Mesendoderm (in vitro differentiated cells): ENCODE data around the gene KLKB1. TPM values are rescaled to one million over a fixed set of nuclear protein-coding genes. Genes with fewer than 3 reads are reported as not detected.

Experiments used
- DNase-seq: peaks from one replicate; pipeline ENCODE4 v3.0.0; 2013
- H2AK5ac ChIP-seq: 2 replicates; pipeline ENCODE4 v1.6.1; 2013; ENCODE audit warnings: low read length, inconsistent platforms
- H2BK120ac ChIP-seq: 2 replicates; pipeline ENCODE4 v1.6.1; 2013; ENCODE audit warnings: low read depth, mild to moderate bottlenecking, low read length, moderate library complexity, mixed read lengths
- H2BK15ac ChIP-seq: replicated peaks from 2 replicates; pipeline ENCODE4 v1.6.1; 2013; ENCODE audit warnings: low read depth, mild to moderate bottlenecking, moderate library complexity
- H2BK5ac ChIP-seq: 2 replicates; pipeline ENCODE4 v1.6.1; 2013; ENCODE audit warnings: low read length, inconsistent platforms
- H3K18ac ChIP-seq: 2 replicates; pipeline ENCODE4 v1.6.1; 2013; ENCODE audit warnings: mild to moderate bottlenecking, low read length, mixed read lengths
- H3K23ac ChIP-seq: one replicate; pipeline ENCODE4 v1.6.1; 2013; ENCODE audit warnings: low read length
- H3K27ac ChIP-seq: 2 replicates; pipeline ENCODE4 v1.5.1; 2013; ENCODE audit warnings: low read depth, mild to moderate bottlenecking, inconsistent platforms, low read length, moderate library complexity
- H3K27me3 ChIP-seq: 2 replicates; pipeline ENCODE4 v1.6.1; 2013; ENCODE audit warnings: low read length, control low read depth, mild to moderate bottlenecking, inconsistent platforms; ENCODE audit not compliant: insufficient read depth, poor library complexity
- H3K36me3 ChIP-seq: 2 replicates; pipeline ENCODE4 v1.6.1; 2013; ENCODE audit warnings: low read length, inconsistent platforms; ENCODE audit not compliant: control insufficient read depth, insufficient read depth
- H3K4ac ChIP-seq: one replicate; pipeline ENCODE4 v1.6.1; 2013; ENCODE audit warnings: low read depth, mild to moderate bottlenecking, low read length, moderate library complexity
- H3K4me1 ChIP-seq: 2 replicates; pipeline ENCODE4 v1.6.1; 2013; ENCODE audit warnings: low read depth, low read length, inconsistent platforms; ENCODE audit not compliant: control insufficient read depth
- H3K4me2 ChIP-seq: 2 replicates; pipeline ENCODE4 v1.6.1; 2013; ENCODE audit warnings: low read length
- H3K4me3 ChIP-seq: 2 replicates; pipeline ENCODE4 v1.5.1; 2013; ENCODE audit warnings: mild to moderate bottlenecking, low read length
- H3K56ac ChIP-seq: one replicate; pipeline ENCODE4 v1.6.1; 2013; ENCODE audit warnings: low read length
- H3K79me1 ChIP-seq: 2 replicates; pipeline ENCODE4 v1.6.1; 2013; ENCODE audit warnings: low read length, inconsistent platforms
- H3K79me2 ChIP-seq: 2 replicates; pipeline ENCODE4 v1.6.1; 2013; ENCODE audit warnings: mild to moderate bottlenecking, low read length; ENCODE audit not compliant: control insufficient read depth, insufficient read depth
- H3K9ac ChIP-seq: 2 replicates; pipeline ENCODE4 v1.6.1; 2013; ENCODE audit warnings: low read length, inconsistent platforms
- H4K5ac ChIP-seq: one replicate; pipeline ENCODE4 v1.6.1; 2013; ENCODE audit warnings: low read length
- H4K8ac ChIP-seq: one replicate; pipeline ENCODE4 v1.6.1; 2013; ENCODE audit warnings: low read depth, mild to moderate bottlenecking, control low read depth, low read length, moderate library complexity
- WGBS: extraction: QIAGEN DNeasy Blood & Tissue Kit; methylation state at CpG from one replicate; pipeline ENCODE4 v1.1.7; 2013; ENCODE audit warnings: low lambda C conversion rate, missing lambda C conversion rate; ENCODE audit not compliant: insufficient coverage; ENCODE audit errors: extremely low coverage; 5-methylcytosine and 5-hydroxymethylcytosine counted together
- polyA plus RNA-seq, 2 experiments: library from polyadenylated mRNA; stranded (reverse); fragments of 200-250 nt; gene quantifications; one replicate each; pipeline ENCODE4 v1.2.3, GENCODE V29; 2013

KLKB1 gene
- polyA plus RNA-seq (2013, experiment 1 of 2), result 9.3 TPM
- polyA plus RNA-seq (2013, experiment 2 of 2), result 9.3 TPM

DNA sequence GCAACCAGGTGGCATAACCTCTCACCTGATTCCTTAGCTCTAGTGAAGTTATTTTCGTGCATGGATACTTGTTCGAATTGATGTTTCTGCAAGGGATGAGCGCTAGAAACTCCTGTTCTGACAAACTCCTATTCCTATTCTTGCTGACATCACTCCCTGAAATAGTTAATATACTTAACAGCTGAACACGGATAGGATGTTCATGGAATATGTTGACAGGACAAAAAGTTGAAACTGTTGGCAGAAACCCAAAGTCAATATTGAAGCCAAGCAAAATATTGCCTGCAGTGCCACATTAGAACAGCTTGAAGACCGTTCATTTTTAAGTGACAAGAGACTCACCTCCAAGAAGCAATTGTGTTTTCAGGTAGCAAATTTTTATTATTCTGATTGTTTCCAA lies at the start of gene KLKB1:
Gene KLKB1, plus strand, starts transcription at position 287 of the 400 bp plus-strand sequence. CDS start 689 bp downstream, outside the sequence.
- Histone ChIP-seq H3K4me2 (no peak within 1 kb of the TSS), H3K18ac (no peak within 1 kb of the TSS), H2BK15ac (no peak within 1 kb of the TSS), H3K9ac (no peak within 1 kb of the TSS), H3K79me2 (no peaks in the 10 kb centered on the region), H3K79me1 (no peaks in the 10 kb centered on the region), H4K5ac (no peak within 1 kb of the TSS), H4K8ac (no peak within 1 kb of the TSS), H3K36me3 (no peaks in the 10 kb centered on the region), H3K4ac (no peak within 1 kb of the TSS), H2BK120ac (no peak within 1 kb of the TSS), H3K4me3 (no peak within 1 kb of the TSS), H3K27ac (no peak within 1 kb of the TSS), H2AK5ac (no peak within 1 kb of the TSS), H3K56ac (no peak within 1 kb of the TSS), H3K27me3 (no peaks in the 10 kb centered on the region), H2BK5ac (no peak within 1 kb of the TSS), H3K4me1 (peaks cover 2% of the 10 kb centered on the region), H3K23ac (no peak within 1 kb of the TSS)
- no CpG with 5 or more reads among the region's 5 CpGs for WGBS
- no peak for DNase-seq

DNA sequence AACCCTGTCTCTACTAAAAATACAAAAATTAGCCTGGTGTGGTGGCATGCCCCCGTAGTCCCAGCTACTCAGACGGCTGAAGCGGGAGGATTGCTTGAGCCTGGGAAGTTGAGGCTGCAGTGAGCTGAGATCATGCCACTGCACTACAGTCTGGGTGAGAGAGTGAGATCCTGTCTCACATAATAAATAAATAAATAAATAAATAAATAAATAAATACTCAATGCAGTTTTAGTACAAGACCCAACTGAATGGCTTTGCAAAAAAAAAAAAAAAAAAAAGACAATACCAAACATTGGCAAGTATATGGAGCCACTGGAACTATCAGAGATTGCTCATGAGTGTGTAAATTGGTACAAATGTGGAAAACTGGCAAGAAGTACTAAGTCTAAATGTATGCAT lies 39.2 kb upstream of the KLKB1 start:
- H3K79me2 ChIP-seq, result no peaks in the 10 kb centered on the region
- no peaks in the 10 kb centered on the region for H3K36me3 ChIP-seq
- no peak overlapping the region for H2BK120ac ChIP-seq
- H2AK5ac ChIP-seq, result no peak overlapping the region
- no peak overlapping the region for H3K4ac ChIP-seq
- H3K4me2 ChIP-seq, result no peak overlapping the region
- no peak overlapping the region for H3K18ac ChIP-seq
- no peak overlapping the region for H2BK5ac ChIP-seq
- no peak overlapping the region for H4K5ac ChIP-seq
- H3K27me3 ChIP-seq, result no peaks in the 10 kb centered on the region
- H3K9ac ChIP-seq, result no peak overlapping the region
- no peak overlapping the region for H2BK15ac ChIP-seq
- H4K8ac ChIP-seq, result no peak overlapping the region
- no CpG with 5 or more reads among the region's 3 CpGs for WGBS
- H3K27ac ChIP-seq, result no peak overlapping the region
- H3K4me3 ChIP-seq, result no peak overlapping the region
- H3K56ac ChIP-seq, result no peak overlapping the region
- no peaks in the 10 kb centered on the region for H3K4me1 ChIP-seq
- H3K23ac ChIP-seq, result no peak overlapping the region
- H3K79me1 ChIP-seq, result no peaks in the 10 kb centered on the region
- DNase-seq, result no peak

DNA sequence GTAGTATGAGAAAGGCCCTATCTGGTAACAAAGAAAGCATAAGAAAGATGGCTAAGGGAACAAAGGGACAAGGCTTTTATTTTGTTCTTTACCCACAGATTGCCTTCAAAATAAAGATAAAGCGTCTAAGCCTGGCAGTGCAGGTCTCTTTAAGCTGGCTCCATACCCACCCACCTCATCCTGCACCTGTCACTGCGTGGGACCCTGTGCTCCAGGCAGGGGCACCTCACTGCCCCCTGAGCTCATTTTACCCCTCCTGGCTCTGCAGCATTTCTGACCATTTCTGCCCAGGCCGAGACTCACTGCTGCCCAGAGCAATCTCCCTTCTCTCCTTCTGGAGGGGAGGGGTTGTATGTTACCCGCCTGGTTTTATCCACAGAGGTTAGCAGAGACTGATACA lies 37.7 kb upstream of the KLKB1 start:
- Histone ChIP-seq H3K36me3 (no peaks in the 10 kb centered on the region), H4K5ac (no peak overlapping the region), H2BK15ac (no peak overlapping the region), H3K27me3 (no peaks in the 10 kb centered on the region), H2BK5ac (no peak overlapping the region), H3K18ac (no peak overlapping the region), H3K79me1 (no peaks in the 10 kb centered on the region), H3K79me2 (no peaks in the 10 kb centered on the region), H4K8ac (no peak overlapping the region), H3K56ac (no peak overlapping the region), H3K4me2 (no peak overlapping the region), H3K4me3 (no peak overlapping the region), H2BK120ac (no peak overlapping the region), H3K23ac (no peak overlapping the region), H3K4ac (no peak overlapping the region), H2AK5ac (no peak overlapping the region), H3K4me1 (no peaks in the 10 kb centered on the region), H3K9ac (no peak overlapping the region), H3K27ac (no peak overlapping the region)
- DNase-seq, result no peak
- WGBS, result no CpG with 5 or more reads among the region's 4 CpGs

DNA sequence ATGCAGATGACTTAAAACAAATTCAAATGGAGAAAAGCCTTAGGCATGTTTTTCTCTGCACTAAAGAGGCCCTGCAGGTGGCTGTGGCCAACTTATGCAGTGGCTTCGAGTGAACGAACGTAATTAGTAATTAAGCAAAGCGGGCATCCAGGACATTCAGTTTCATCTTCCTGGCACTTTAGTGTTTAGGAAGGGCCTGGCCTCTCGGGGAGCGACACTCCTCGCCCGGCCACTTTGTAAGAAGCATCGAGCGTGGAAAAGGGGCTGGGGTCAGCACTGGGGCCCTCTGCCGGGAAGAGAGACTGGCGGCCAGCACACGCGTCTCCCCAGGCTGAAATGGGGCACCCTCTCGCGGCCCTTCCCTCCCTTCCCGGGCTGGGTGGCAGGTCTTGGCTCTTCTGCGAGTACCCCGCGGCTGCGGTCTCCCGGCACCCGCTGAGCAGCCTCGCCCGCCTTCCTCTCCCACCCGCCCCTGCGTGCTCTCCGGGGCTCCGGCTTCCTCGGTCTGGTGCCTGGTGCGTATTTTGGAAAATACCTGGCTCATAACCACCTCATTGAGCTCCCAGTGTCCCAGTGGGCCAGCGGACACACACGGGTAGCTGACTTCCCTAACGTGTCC lies 36.6 kb upstream of the KLKB1 start:
- Histone ChIP-seq H3K18ac (peak overlapping the region; percentile 82), H3K4ac (no peak overlapping the region)
- no CpG with 5 or more reads among the region's 34 CpGs for WGBS

DNA sequence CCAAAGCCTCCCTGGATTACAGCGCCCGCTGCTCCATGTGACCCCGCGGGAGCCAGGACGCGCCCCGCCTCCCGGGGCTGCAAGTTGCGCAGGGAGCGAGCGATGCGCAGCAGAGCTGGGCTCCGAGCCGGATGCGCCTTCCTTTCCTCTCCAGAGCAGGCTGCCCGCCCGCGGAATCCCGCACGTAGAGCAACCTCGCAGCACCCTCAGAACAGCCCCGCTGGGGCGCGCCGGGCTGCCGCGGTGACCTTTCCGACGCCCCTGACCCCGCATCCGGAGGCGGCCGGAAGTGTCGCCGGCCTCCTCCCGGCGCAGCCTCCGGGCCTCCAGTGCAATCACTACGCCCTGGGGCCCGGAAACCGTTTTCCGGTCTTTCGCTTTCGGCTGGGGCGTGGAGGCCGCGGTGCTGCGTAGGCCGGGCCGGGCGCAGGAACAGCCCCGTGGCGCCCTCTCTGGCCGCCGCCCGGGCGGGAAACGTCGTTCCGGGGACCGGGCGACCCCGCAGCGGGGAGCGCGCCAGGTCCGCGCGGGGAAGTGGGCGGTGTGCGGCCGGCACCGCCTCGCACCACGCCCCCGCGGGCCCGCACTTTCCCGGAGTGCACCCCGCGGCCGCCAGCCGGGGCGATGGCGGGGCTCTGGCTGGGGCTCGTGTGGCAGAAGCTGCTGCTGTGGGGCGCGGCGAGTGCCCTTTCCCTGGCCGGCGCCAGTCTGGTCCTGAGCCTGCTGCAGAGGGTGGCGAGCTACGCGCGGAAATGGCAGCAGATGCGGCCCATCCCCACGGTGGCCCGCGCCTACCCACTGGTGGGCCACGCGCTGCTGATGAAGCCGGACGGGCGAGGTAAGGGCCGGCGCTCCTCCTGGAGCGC lies 35.9 kb upstream of the KLKB1 start, which contains the start of gene CYP4V2:
Gene CYP4V2, plus strand, starts transcription at position 368 of the 866 bp plus-strand sequence. Its CDS starts 257 bp downstream, at position 625.
- peak within 1 kb of the TSS; percentile 90 for H3K4me2 ChIP-seq
- no peaks in the 10 kb centered on the region for H3K4me1 ChIP-seq

More for the DNA sequence above, 36.6 kb upstream of the KLKB1 start:
- Histone ChIP-seq H3K4me2 (peak overlapping the region; percentile 85), H4K5ac (no peak overlapping the region), H2BK15ac (no peak overlapping the region), H4K8ac (no peak overlapping the region), H3K27ac (peak overlapping the region; percentile 87), H3K36me3 (no peaks in the 10 kb centered on the region), H2BK120ac (no peak overlapping the region), H3K4me1 (no peaks in the 10 kb centered on the region), H2BK5ac (no peak overlapping the region), H2AK5ac (no peak overlapping the region), H3K79me1 (no peaks in the 10 kb centered on the region), H3K23ac (no peak overlapping the region), H3K79me2 (no peaks in the 10 kb centered on the region), H3K9ac (peak overlapping the region; percentile 87), H3K56ac (peak overlapping the region; percentile 96), H3K4me3 (peak overlapping the region; percentile 72), H3K27me3 (no peaks in the 10 kb centered on the region)
- DNase-seq, result peak; percentile 33

More for the DNA sequence above, 35.9 kb upstream of the KLKB1 start, which contains the start of gene CYP4V2:
- Histone ChIP-seq H4K5ac (no peak within 1 kb of the TSS), H2BK5ac (peak within 1 kb of the TSS; percentile 31), H3K27ac (peak within 1 kb of the TSS; percentile 87), H3K4ac (no peak within 1 kb of the TSS), H3K56ac (peak within 1 kb of the TSS; percentile 96), H4K8ac (no peak within 1 kb of the TSS), H2BK120ac (no peak within 1 kb of the TSS), H3K36me3 (no peaks in the 10 kb centered on the region), H3K79me1 (no peaks in the 10 kb centered on the region), H2AK5ac (no peak within 1 kb of the TSS), H3K79me2 (no peaks in the 10 kb centered on the region), H3K23ac (peak within 1 kb of the TSS; percentile 97), H3K9ac (peak within 1 kb of the TSS; percentile 87), H2BK15ac (no peak within 1 kb of the TSS), H3K27me3 (no peaks in the 10 kb centered on the region), H3K4me3 (peak within 1 kb of the TSS; percentile 72), H3K18ac (peak within 1 kb of the TSS; percentile 82)
- peak; percentile 83 for DNase-seq
- WGBS, result no CpG with 5 or more reads among the region's 107 CpGs
